Globus pallidus (tissue), 1 donor: ENCODE results near the gene PRSS48.
"Not testable (repeated sequence)": the region's sequence is repeated elsewhere in the genome, so short reads cannot be mapped to it uniquely, and the experiment has no call there.

Experiments used
- DNase-seq: peaks from one replicate; pipeline ENCODE4 v3.0.0-alpha.2; 2015; ENCODE audit warnings: low spot score

Gene PRSS48

GRCh38 chr4:151276787-151277562, at the start of gene PRSS48:
TSS of gene PRSS48 (plus strand) at chr4:151277161. CDS start at chr4:151277173, 12 bp downstream.
- DNase-seq: peak; percentile 86

GRCh38 chr4:151227172-151227571, 49.8 kb upstream of the PRSS48 start:
- DNase-seq: peak; percentile 31

- DNase-seq: peak; percentile 88
Measured at GRCh38 chr4:151227731-151228130, 49.2 kb upstream of the PRSS48 start.

GRCh38 chr4:151228189-151229119, 48.5 kb upstream of the PRSS48 start:
- DNase-seq: no peak

GRCh38 chr4:151231915-151232595, 44.9 kb upstream of the PRSS48 start:
- DNase-seq: no peak

GRCh38 chr4:151233600-151233999, 43.4 kb upstream of the PRSS48 start:
- no peak for DNase-seq

- not testable (repeated sequence) for DNase-seq
Measured at GRCh38 chr4:151235373-151235772, 41.6 kb upstream of the PRSS48 start.

- no peak for DNase-seq
Measured at GRCh38 chr4:151236036-151236435, 40.9 kb upstream of the PRSS48 start.

- peak; percentile 71 for DNase-seq
Measured at GRCh38 chr4:151238477-151238876, 38.5 kb upstream of the PRSS48 start.

GRCh38 chr4:151239608-151240007, 37.4 kb upstream of the PRSS48 start:
- DNase-seq: no peak

GRCh38 chr4:151242305-151242704, 34.7 kb upstream of the PRSS48 start:
- DNase-seq: no peak

- no peak for DNase-seq
Measured at GRCh38 chr4:151246742-151247141, 30.2 kb upstream of the PRSS48 start.

GRCh38 chr4:151247395-151247794, 29.6 kb upstream of the PRSS48 start:
- no peak for DNase-seq

GRCh38 chr4:151248519-151248918, 28.4 kb upstream of the PRSS48 start:
- DNase-seq: no peak

GRCh38 chr4:151250706-151251105, 26.3 kb upstream of the PRSS48 start:
- no peak for DNase-seq

- no peak for DNase-seq
Measured at GRCh38 chr4:151251603-151252304, 25.2 kb upstream of the PRSS48 start.

GRCh38 chr4:151255226-151255625, 21.7 kb upstream of the PRSS48 start:
- not testable (repeated sequence) for DNase-seq

GRCh38 chr4:151255680-151256079, 21.3 kb upstream of the PRSS48 start:
- DNase-seq: not testable (repeated sequence)

GRCh38 chr4:151256134-151256533, 20.8 kb upstream of the PRSS48 start:
- DNase-seq: no peak

GRCh38 chr4:151257704-151258103, 19.3 kb upstream of the PRSS48 start:
- DNase-seq: no peak

GRCh38 chr4:151259752-151260151, 17.2 kb upstream of the PRSS48 start:
- DNase-seq: no peak

GRCh38 chr4:151260526-151260925, 16.4 kb upstream of the PRSS48 start:
- no peak for DNase-seq
